DOHH2 (cell line): ENCODE data around the gene ZBTB46.

Experiments used
- CTCF ChIP-seq: fragments of 200-600 bp; sonication (generic); IDR thresholded peaks from one replicate; pipeline ENCODE4 v1.5.1; 2014; ENCODE audit warnings: antibody characterized with exemption, mild to moderate bottlenecking, low read depth, low read length; ENCODE audit not compliant: poor library complexity, severe bottlenecking
- EZH2phosphoT487 ChIP-seq: fragments of 200-600 bp; sonication (generic); IDR thresholded peaks from 2 replicates; pipeline ENCODE4 v1.6.1; 2017; ENCODE audit warnings: borderline replicate concordance, mild to moderate bottlenecking, antibody characterized with exemption, low read length, moderate library complexity, mixed read lengths

- TF ChIP-seq EZH2phosphoT487 (no peak), CTCF (no peak)
These were observed 31.2 kb upstream of the ZBTB46 start for GRCh38 chr20:63861981-63862901.
